Measurements from ENCODE around the gene FNDC3B.

Gene FNDC3B

DNA sequence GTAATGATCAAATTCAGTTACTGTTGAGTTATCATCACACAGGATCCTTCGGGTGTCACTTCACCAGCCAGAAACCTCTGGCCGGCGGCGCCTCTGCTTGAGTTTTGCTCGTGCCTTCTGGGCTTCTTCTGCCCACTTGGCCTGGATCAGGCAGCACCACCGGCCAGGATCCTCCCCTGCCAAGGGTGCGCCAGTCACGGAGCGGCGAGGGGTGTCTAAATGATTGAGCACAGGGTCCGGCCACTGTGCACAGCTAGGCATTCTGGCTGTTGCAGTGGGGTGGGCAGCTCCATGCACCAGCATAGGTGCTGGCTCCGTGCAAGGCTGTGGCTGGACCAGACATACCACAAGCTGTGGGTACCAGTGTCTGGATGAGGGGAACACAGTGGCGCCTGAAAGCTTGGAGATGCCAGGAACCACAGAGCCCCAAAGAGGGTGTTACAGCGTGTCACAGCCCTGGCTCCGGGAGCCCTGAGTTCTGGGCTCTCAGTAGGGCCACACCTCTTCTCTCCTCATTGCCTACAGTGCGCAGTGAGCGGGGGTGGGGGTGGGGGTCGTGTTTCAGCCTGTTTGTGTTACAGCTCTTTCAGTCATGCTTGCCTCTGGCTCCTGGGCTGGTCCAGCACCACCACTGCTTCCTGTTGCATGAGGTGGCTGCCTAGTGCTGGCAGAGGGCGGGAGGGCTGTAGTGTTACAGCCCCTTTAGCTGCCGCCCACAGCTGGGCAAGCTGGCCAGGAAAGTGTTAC lies 169.4 kb downstream of the FNDC3B start:
- no peak for DNase-seq (ENCODE audit: low read depth in 3 of 3, low spot score in 1 of 3)

DNA sequence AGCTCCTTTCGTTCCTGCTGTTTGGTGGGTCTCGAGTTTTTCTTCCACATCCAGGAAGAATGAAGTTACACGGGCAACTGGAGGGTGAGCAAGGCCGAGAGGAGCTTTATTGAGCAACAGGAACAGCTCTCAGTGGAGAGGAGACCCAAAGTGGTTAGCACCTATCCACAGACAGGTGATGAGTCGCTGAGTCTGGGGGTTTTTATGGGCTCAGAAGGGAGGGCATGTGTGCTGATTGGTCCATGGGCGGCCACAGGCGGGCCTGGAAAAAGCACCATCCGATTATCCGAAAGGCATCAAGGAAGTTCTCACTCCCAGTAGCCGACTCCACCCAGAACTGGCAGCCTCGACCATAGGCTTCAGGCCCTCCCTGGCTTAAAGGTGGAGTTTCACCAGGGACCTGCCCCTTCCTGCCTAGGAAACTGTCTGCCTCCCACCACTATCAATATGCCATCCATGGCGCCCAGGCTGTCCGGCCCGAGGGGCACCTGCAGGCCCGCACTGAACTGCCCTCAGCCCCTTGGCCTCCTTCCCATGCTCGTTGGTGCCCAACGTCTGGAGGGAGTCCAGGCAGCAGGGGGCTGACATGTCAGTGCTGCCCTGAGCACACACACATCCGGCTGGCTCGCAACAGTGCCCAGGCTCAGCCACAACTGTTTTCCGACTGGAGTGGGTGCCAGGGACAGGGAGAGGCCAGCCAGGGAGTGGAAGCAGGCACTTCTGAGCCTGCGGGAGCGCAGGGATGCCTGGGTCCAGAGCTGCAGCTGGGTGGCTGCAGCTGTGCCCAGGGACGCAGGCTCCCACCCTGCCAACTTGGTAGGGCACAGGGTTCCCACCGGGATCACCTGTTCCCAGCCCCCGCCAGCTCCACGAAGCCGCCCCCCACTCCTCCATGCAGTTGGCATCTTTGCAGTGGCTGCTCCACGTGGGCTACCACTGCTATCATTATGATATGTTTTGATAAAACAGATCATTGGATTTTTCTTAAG lies 170.2 kb downstream of the FNDC3B start:
- no peak for DNase-seq (ENCODE audit: low read depth in 3 of 3, low spot score in 1 of 3)

DNA sequence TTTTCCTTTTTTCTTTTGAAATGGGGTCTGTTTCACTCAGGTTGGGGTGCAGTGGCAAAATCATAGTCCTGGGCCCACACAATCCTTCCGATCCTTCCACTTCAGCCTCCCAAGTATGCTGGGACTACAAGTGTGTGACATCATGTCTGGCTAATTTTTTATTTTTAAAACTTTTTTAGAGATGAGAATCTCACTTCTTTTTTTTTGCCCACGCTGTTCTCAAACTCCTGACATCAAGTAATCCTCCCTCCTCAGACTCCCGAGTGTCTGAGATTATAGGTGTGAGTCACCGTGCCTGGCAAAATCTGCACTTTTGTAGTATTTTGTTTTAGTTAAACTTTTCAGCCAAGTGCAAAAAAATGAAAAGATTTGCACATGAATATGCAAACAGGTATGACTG lies 171.0 kb downstream of the FNDC3B start:
- DNase-seq (ENCODE audit: low read depth in 3 of 3, low spot score in 1 of 3) = no peak

DNA sequence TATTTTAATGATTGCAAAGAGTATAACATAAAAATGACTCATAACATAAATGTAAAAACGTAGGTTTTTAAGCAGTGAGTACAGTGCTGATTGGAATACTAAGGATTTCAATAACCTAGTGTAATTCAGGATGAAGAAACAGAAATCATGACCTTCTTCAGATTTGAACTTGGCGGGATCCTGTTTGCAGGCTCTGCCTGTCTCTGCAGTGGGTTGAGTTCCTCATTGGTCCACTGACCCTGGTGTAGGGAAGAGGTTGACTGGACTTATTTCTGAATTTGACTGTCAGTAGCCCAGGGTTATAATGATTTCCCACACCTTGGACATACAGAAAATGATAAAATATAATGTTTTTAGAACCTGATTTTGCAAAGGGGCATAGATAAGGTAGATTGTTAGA lies 171.7 kb downstream of the FNDC3B start:
- DNase-seq (ENCODE audit: low read depth in 3 of 3, low spot score in 1 of 3) = no peak

DNA sequence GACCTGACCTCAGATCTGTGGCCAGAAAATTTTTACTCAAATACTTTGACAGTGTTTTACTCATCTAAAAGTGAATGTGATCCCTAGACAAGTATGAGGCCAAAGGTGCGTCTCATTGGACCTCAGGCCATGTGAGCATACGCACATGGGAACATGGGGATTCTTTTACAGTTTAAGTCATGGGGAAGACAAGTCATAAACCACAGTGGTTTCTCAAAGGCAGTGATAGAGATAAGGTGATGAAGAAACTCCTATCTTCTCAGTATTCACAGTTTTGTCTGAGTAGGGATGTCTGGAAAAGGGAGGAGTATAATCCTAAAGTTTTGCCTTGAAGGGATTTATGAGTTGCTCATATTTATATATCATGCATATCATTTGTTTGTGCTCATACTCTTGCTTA lies 173.8 kb downstream of the FNDC3B start:
- no peak for DNase-seq (ENCODE audit: low read depth in 3 of 3, low spot score in 1 of 3)

DNA sequence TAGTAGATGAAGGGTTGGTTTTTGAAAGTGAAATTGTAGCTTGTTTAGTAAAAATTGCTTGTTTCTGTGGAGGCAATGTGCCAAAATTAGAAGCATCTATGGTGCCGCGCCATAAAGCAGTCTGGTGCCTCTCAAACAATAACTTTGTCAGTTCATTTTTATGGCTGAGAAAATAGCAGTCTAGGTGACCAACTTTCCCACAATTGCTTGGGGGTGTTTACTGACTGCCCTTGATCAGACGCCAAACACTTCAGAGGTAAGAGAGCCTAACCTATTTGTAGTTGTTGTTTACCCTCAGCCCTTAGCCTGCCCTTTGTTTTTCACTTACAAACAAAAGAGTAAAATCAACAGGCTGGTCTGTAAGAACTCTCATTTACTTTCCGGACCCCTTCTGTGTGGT lies 174.5 kb downstream of the FNDC3B start:
- no peak for DNase-seq (ENCODE audit: low read depth in 3 of 3, low spot score in 1 of 3)

DNA sequence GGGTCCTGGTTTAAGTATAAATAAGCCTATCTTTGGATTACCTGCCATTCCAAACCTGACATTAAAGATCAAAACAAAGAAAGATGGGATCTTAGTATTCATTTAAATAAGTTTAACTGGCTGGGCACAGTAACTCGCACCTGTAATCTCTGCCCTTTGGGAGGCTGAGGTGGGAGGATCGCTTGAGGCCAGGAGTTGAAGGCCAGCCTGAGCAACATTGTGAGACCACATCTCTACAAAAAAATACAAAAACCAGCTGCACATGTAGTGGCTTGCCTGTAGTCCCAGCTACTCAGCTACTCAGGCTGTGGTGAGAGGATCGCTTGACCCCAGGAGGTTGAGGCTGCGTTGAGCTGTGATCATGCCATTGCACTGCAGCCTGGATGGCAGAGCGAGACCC lies 176.9 kb downstream of the FNDC3B start:
- no peak for DNase-seq (ENCODE audit: low read depth in 3 of 3, low spot score in 1 of 3)

DNA sequence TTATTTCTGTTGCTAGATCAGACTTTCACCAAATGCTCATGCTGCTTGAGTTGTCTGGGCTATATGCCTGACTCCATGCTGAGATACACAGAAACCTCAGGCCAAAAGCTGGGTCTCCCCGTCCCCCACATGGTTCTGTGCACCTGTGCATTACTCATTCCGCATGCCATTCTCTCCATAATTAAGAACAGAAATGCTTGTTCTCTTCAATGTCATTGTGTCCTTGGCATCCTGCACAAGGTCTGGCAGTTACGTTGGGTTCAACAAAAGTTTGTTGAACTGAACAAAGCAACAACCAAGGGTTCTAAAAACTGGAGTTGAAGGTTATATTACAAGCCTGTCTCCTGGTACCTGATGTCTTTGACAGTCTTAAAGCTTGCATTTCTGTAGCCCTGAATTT lies 177.5 kb downstream of the FNDC3B start:
- no peak for DNase-seq (ENCODE audit: low read depth in 3 of 3, low spot score in 1 of 3)

DNA sequence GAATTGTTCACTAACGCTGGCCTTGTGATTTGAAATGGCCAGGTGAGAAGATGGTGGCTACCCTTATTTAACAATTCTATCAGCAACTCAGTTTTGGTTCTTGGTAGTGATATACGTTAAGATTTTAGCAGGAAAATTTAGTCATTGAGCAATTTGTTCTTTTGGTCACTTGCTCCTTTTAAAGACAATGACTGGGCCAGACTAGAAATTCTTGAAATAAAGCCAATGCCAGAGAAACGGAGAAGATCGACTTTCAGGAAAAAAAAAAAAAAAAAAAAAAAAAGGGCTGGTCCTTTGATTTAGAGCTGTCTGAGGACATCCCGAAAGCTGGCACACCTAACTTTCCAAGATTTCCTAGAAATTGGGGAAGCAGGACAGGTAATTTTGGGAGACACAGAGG lies 178.5 kb downstream of the FNDC3B start:
- no peak for DNase-seq (ENCODE audit: low read depth in 3 of 3, low spot score in 1 of 3)

DNA sequence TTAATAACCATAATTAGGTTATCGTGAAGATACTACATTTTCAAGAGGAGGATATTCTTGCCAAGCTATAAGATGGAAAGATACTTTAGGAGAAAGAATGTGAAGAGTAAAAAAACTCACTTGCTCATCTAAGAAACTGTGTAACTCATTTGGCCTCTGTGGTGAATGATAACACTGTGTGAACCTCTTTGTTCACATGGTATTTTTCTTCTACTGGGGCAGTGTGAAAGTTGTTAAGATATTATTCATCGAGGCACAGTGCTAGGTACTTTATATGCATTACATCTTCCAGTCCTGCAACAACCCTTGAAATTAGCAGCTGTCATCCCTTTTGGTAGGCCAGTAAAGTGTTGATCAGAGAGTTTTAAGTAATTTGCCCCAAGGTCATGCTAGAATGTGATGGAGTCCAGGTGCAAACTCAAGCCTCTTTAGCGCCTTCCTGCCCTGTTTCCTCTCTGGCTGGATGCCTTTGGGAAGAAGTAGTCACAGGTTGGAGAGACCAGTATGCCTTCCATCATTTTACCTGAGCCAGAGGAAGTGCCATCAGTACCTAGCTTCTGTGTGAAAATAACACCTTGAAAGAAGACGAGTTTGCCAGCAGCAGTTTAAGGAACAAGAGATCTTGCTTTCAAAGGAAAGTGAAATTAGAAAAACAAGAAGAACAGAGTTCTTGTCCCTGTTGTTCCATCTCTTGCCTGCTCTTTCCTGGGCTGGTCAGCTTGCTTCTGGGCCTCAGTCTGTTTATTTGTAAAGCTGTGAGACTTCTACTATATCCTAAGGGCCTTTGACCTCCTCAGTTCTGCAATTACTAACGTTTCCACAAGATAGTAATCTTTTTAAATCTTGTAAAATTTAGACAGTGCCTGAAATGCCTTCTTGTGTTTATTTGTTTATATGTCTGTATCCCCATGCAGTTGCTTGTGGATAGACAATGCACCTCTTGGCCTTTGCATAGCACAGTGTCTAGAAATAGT lies 179.3 kb downstream of the FNDC3B start:
- DNase-seq (ENCODE audit: low read depth in 3 of 3, low spot score in 1 of 3) = no peak

DNA sequence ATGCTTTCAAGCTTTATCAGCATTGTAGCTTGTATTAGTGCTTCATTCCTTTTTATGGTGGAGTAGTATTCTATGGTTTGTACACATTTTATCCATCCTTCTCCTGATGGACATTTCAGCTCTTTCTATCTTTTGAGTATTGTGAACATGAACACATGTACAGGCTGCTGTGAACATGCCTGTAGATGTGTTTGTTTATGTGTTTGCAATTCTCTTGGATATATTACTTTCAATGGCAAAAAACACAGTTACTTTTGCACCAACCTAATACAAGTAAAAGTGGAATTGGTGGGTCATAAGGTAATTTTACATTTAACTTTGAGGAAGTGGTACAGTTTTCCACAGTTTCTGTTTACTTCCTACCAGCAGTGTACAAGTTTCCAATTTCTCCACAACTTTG lies 180.4 kb downstream of the FNDC3B start:
- no peak for DNase-seq (ENCODE audit: low read depth in 3 of 3, low spot score in 1 of 3)

DNA sequence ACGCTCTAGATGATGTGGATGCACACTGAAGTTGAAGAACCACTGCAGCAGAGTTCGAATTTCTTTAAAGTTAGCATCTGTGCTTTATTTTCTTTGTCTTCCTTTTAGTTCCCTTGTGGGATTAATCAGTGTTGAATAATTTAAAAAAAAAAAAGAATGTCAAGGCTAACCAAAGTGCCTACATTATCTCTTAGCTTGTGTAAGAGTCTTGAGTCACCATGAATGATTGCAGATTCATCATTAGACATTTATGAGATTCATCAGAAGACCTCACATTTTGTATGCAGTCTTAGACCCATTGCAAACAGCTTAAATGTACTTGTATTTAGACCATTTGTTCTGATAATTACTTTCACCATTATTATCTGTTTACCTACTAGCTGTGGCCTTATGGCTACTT lies 182.2 kb downstream of the FNDC3B start:
- no peak for DNase-seq (ENCODE audit: low read depth in 3 of 3, low spot score in 1 of 3)

DNA sequence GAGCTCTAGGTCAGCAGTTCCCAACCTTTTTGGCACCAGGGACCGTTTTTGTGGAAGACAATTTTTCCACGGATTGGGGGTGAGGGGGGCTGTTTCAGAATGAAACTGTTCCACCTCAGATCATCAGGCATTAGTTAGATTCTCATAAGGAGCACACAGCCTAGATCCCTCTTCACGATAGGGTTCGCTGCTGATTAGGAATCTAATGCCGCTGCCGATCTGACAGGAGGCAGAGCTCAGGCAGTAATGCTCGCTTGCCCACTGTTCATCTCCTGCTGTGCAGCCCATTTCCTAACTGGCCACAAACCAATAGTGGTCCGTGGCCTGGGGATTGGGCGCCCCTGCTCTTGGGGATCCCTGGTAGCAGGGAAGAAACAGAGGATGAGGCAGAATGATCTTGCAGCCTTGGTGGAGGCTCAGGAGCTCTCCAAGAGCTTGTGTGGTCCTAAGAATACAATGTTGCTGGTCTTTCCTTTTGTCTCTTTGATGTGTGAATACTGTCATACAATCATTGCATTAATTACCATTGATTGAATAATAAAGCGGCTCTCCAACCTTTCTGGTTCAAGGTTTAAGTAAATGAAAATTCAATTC lies 183.2 kb downstream of the FNDC3B start:
- no peak for DNase-seq (ENCODE audit: low read depth in 3 of 3, low spot score in 1 of 3)

DNA sequence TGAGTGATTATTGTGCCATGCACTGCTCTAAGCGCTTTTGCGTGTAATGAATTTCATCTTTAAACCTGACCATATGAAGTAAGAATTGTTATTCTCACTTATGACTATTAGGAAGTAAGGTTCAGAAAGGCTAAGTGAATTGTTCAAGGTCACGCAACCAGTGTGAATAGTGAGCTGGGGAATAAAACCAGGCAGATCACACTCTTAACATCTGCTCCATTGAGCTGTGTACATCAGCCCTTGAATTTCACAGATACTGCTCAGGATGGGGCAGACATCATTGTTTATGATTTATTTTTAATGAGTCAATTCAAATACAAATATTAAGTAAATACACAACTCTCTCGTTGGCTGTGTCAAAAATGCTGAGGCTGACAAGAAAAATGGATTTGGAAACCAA lies 184.5 kb downstream of the FNDC3B start:
- DNase-seq (ENCODE audit: low read depth in 3 of 3, low spot score in 1 of 3) = no peak

DNA sequence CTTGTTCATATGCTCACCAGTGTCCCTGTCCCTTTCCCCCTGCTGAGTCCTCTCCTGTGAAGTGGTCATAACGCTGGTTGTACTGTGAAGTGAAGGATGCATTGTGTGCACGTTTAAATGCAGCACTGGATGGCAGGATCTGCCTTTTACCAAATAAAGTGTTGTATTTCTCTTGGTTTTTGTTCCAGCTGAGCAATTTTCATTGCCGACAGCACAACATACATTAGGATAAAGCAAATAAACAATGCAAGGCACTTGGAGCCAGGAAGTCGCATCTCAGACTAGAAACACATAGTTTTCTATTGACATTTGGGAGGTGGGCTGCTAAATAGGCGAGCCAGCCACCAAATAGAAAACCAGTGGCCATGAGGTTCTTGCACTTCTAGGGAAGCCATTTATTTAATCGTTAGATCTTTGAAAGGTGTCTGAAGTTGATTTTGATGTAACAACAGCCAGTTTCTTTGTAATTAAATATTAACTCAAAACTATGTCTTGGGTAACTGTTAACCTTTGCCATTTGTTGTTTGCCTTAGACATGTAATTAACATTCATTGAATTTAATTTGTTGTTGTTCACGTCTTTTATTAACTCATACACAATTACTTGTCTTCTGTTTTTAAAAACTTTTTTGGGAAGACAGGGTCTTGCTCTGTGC lies 185.3 kb downstream of the FNDC3B start:
- DNase-seq (ENCODE audit: low read depth in 3 of 3, low spot score in 1 of 3) = no peak

DNA sequence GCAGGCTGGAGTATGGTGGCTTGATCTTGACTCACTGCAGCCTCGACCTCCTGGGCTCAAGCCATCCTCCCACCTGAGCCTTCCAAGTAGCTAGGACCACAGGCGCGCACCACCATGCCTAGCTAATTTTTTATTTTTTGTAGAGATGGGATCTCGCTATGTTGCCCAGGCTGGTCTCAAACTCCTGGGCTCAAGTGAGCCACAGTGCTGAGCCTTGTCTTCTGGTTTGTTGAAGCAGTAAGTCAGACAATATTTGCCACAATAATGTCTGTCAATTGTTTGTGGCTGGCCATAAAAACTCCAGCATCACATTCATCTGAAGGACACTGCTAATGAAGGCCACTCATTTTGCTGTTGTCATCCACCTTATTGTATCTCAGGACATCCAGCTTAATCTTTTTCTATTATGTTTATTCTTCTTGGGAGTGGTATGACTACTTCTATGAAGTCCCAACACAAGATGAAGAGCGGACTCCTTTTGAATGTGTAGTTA lies 185.9 kb downstream of the FNDC3B start:
- DNase-seq (ENCODE audit: low read depth in 3 of 3, low spot score in 1 of 3) = no peak

DNA sequence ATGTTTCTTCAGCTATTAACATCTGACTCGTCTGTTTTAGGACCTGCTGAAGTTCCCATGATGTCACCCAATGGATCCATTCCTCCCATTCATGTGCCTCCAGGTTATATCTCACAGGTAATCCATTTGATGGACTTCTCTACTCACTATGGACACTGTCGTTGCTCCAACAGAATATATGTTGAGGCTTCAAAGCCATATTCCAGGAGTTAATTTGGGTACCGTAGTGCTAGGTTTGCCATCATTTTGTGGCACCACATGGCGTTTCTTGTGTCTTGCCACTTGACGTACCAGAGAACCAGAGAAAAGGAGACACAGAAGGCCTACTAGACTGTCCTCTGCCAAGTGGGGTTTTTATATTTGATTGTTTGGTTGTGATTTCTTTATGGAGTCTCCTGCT lies 187.5 kb downstream of the FNDC3B start:
- no peak for DNase-seq (ENCODE audit: low read depth in 3 of 3, low spot score in 1 of 3)

DNA sequence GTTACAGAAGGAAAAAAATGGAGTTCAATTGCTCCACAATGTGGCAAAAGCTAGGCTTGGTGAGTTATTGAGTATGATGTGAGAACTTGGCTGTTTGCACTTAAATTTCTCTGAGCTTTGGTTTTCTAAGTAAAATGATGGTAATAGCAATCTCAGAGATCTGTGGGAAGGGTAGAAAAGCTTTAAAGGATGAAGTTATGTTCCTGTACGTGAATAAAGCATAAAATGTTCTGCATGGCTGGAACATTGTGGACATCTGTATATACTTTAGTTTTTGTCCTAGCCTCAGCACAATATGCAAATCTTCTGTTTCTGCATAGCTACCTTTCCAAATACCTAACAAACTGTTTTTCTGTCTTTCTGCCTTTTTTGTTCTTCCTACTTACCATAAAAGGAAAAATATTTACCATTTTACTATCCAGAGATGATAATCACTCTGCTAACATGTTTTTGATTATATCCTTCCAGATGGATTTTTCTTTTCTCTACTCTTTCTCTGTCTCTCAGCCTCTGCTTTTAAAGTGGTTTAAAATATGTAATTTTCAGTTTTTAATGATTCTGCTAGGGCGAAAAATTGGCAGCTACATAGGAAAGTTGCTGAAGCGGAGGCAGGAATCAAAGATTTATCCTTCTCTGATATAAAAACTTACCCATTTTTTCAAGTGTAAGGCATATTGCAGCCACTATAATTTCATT lies 188.1 kb downstream of the FNDC3B start:
- no peak for DNase-seq (ENCODE audit: low read depth in 3 of 3, low spot score in 1 of 3)

DNA sequence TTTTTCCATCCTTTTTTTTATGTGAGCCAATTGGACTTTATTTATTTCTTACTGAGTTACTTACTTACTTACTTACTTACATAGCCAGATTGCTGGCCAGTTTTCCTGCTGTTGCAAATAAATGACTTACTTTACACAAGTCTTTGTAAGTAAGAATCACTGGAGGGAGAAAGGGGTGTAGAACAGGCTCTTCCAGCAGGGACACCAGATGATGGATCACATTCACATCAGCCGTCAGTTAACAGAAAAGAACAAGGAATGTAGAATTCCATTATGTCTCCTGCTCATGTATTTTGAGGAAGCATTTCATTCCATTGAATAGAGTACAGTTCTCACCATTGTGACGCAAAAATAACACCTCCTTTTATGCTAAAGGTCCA lies 188.6 kb downstream of the FNDC3B start:
- DNase-seq (ENCODE audit: low read depth in 3 of 3, low spot score in 1 of 3) = no peak

DNA sequence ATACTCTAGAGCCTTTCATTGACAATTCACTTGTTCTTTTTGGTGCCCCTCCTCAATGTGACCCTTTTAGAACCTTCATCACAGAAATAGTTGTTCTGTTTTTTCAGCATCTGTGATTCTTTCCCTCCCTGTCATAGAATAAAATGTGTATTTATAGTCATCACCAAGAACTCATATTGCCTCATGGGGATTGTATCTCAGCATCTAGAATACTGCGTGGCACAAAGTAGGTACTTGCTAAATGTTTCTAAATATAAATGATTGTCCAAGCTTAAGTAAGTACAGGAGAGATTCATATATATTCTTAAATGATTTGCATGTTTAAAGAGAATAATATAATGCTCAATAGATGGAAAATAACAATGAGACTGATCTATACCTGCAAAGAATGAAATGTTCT lies 190.1 kb downstream of the FNDC3B start:
- DNase-seq (ENCODE audit: low read depth in 3 of 3, low spot score in 1 of 3) = no peak
